ENCODE data around the gene DPEP2. TPM values are rescaled to one million over a fixed set of nuclear protein-coding genes. Genes with fewer than 3 reads are reported as not detected.
"Not testable (repeated sequence)": the region's sequence is repeated elsewhere in the genome, so short reads cannot be mapped to it uniquely, and the experiment has no call there.

Gene DPEP2
- total RNA-seq, 3 donors from 2014 or later, result 1.3 to 7.7 (median 2.5) TPM

DNA sequence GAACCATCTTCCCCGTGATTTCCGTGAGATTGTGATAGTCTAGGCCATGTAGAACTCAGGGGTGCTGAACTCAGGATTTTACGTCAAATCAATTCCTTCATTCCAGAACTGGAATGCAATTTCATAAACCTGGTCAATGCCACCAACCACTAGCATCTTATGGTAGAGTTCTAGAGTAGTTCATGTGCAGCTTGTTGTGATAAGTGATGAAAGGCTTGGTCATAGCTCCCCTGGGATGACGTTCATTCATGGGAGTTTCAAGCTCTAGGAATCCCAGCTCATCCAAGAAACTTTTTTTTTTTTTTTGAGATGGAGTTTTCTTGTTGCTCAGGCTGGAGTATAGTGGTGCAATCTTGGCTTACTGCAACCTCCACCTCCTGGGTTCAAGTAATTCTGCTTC is 3.7 kb upstream of the DPEP2 start:
- H3K4me3 ChIP-seq, result no peak overlapping the region
- no peaks in the 10 kb centered on the region for H3K36me3 ChIP-seq
- TF ChIP-seq, protein P1, sequence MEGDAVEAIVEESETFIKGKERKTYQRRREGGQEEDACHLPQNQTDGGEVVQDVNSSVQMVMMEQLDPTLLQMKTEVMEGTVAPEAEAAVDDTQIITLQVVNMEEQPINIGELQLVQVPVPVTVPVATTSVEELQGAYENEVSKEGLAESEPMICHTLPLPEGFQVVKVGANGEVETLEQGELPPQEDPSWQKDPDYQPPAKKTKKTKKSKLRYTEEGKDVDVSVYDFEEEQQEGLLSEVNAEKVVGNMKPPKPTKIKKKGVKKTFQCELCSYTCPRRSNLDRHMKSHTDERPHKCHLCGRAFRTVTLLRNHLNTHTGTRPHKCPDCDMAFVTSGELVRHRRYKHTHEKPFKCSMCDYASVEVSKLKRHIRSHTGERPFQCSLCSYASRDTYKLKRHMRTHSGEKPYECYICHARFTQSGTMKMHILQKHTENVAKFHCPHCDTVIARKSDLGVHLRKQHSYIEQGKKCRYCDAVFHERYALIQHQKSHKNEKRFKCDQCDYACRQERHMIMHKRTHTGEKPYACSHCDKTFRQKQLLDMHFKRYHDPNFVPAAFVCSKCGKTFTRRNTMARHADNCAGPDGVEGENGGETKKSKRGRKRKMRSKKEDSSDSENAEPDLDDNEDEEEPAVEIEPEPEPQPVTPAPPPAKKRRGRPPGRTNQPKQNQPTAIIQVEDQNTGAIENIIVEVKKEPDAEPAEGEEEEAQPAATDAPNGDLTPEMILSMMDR (IDR thresholded peaks at IDR 0.05), result no peak
- TF ChIP-seq POLR2A (IDR thresholded peaks at IDR 0.05) (no peak), POLR2AphosphoS5 (IDR thresholded peaks at IDR 0.05) (no peak)
- intact Hi-C loops (cut with DNase I; ENCODE audit: low total_unique reads), result no loop called here
- no peaks in the 10 kb centered on the region for H3K9me3 ChIP-seq
- H3K4me1 ChIP-seq, result no peaks in the 10 kb centered on the region
- no peak for DNase-seq (ENCODE audit: low spot score in 2 of 2)
- H3K27me3 ChIP-seq, result no peaks in the 10 kb centered on the region
- H3K27ac ChIP-seq, result no peak overlapping the region

DNA sequence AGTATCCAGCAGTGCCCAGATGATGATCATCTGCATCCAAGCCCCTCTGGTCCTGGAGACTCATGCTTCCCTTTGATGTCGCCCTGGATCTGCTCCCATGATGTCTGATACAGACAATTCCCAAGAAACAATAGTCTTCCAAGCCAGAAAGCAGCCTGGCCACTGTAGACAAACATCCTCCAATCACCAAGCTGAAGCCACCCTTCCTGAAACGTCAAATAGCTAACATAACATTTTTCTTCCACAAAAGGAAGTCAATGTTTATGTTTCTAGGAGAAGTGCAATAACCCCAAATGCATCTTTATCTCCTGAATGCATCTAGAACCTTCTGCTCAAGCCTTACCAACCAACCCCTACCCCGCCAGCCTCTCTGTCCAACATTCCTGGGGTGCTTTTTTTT is 1.2 kb upstream of the DPEP2 start:
- Histone ChIP-seq H3K27me3 (no peaks in the 10 kb centered on the region), H3K36me3 (no peaks in the 10 kb centered on the region), H3K9me3 (no peaks in the 10 kb centered on the region), H3K4me3 (no peak overlapping the region), H3K4me1 (no peaks in the 10 kb centered on the region), H3K27ac (peak overlapping the region in 1 of 2 donors; percentile 7)
- DNase-seq (ENCODE audit: low spot score in 2 of 2), result no peak
- TF ChIP-seq, protein P1 (IDR thresholded peaks at IDR 0.05), result no peak
- TF ChIP-seq POLR2AphosphoS5 (IDR thresholded peaks at IDR 0.05) (no peak), POLR2A (IDR thresholded peaks at IDR 0.05) (no peak)
- intact Hi-C loops (cut with DNase I; ENCODE audit: low total_unique reads), result no loop called here

DNA sequence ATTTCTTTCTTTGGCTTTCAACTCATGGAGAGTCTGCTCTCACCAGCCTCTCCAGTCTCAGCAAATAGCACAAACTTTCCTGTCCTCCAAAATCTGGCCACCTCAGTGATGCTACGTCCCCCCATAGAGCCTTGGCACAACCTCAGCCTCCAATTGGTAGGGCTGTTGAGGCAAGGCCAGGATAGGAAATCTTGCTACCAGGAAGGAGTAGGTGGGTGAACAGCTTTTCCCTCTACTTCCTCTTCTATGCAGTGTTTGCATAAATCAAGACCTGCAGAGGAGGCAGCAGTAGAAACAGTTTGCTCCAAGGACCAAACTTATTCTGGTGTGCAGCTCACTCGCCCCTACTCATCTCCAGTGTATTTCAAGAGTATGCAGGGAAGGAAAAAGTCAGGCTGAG is 701 bp upstream of the DPEP2 start:
- Histone ChIP-seq H3K9me3 (no peaks in the 10 kb centered on the region), H3K4me3 (no peak overlapping the region), H3K27me3 (no peaks in the 10 kb centered on the region), H3K27ac (peak overlapping the region in 1 of 2 donors; percentile 7), H3K4me1 (no peaks in the 10 kb centered on the region), H3K36me3 (no peaks in the 10 kb centered on the region)
- DNase-seq (ENCODE audit: low spot score in 2 of 2), result no peak
- intact Hi-C loops (cut with DNase I; ENCODE audit: low total_unique reads), result no loop called here
- TF ChIP-seq POLR2A (IDR thresholded peaks at IDR 0.05), result no peak
- TF ChIP-seq POLR2AphosphoS5 (IDR thresholded peaks at IDR 0.05), result no peak
- TF ChIP-seq, protein P1 (IDR thresholded peaks at IDR 0.05), result no peak

DNA sequence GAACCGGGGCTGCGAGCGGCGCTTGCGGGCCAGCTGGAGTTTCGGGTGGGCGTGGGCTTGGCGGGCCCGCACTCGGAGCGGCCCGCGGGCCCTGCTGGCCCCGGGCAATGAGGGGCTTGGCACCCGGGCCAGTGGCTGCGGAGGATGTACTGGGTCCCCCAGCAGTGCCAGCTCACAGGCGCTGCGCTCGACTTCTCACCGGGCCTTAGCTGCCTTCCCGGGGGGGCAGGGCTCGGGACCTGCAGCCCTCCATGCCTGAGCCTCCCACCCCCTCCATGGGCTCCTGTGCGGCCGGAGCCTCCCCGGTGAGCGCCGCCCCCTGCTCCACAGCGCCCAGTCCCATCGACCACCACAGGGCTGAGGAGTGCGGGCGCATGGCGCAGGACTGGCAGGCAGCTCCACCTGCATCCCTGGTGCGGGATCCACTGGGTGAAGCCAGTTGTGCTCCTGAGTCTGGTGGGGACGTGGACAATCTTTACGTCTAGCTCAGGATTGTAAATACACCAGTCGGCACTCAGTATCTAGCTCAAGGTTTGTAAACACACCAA is 979 bp downstream of the DPEP2 start:
- H3K27ac ChIP-seq; H3K27me3 ChIP-seq; H3K4me3 ChIP-seq; H3K4me1 ChIP-seq; H3K9me3 ChIP-seq; DNase-seq (ENCODE audit: low spot score in 2 of 2); H3K36me3 ChIP-seq; intact Hi-C loops (cut with DNase I; ENCODE audit: low total_unique reads): not testable (repeated sequence)

DNA sequence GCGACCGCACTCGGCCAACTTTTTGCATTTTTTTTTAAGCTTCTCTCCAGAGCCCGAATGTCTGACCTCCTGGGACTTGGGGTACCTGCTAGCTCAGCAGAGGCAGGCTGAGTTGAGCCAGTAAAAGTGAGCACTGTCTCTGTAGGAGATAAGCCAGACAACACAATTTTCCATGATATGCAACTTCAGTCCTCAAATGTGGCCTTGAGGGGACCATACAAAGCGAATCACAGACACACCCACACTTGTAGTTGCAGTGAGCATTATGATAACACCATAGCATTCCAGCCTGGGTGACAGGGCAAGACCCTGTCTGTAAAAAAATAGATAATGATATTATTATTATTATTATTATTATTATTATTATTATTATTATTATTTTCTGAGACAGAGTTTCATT is 2.6 kb downstream of the DPEP2 start:
- no peaks in the 10 kb centered on the region for H3K4me1 ChIP-seq
- TF ChIP-seq, protein P1 (IDR thresholded peaks at IDR 0.05), result no peak
- TF ChIP-seq POLR2A (IDR thresholded peaks at IDR 0.05) (no peak), POLR2AphosphoS5 (IDR thresholded peaks at IDR 0.05) (no peak)
- no peak overlapping the region for H3K4me3 ChIP-seq
- H3K36me3 ChIP-seq, result no peaks in the 10 kb centered on the region
- H3K27me3 ChIP-seq, result no peaks in the 10 kb centered on the region
- no peak for DNase-seq (ENCODE audit: low spot score in 2 of 2)
- H3K9me3 ChIP-seq, result no peaks in the 10 kb centered on the region
- intact Hi-C loops (cut with DNase I; ENCODE audit: low total_unique reads), result no loop called here
- no peak overlapping the region for H3K27ac ChIP-seq

DNA sequence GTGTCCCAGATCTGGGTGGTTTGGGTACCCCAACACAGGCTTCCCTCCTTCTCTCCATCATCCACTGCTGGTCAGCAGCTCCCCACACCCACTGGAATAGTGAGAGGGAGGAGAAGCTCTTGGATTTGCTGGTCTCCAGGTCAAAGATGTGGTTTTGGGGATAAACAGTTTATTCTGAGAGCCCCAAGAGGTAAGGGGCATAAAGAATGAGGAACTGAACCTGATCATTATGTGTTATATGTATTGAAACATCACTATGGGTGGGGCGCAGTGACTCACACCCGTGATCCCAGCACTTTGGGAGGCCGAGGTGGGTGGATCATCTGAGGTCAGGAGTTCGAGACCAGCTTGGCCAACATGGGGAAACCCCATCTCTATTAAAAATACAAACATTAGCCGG is 3.9 kb downstream of the DPEP2 start:
- Histone ChIP-seq H3K27ac (no peak overlapping the region), H3K4me1 (no peaks in the 10 kb centered on the region), H3K9me3 (no peaks in the 10 kb centered on the region), H3K4me3 (no peak overlapping the region), H3K27me3 (no peaks in the 10 kb centered on the region), H3K36me3 (no peaks in the 10 kb centered on the region)
- DNase-seq (ENCODE audit: low spot score in 2 of 2), result no peak
- intact Hi-C loops (cut with DNase I; ENCODE audit: low total_unique reads), result no loop called here
- TF ChIP-seq, protein P1 (IDR thresholded peaks at IDR 0.05), result no peak
- TF ChIP-seq POLR2AphosphoS5 (IDR thresholded peaks at IDR 0.05) (no peak), POLR2A (IDR thresholded peaks at IDR 0.05) (no peak)

DNA sequence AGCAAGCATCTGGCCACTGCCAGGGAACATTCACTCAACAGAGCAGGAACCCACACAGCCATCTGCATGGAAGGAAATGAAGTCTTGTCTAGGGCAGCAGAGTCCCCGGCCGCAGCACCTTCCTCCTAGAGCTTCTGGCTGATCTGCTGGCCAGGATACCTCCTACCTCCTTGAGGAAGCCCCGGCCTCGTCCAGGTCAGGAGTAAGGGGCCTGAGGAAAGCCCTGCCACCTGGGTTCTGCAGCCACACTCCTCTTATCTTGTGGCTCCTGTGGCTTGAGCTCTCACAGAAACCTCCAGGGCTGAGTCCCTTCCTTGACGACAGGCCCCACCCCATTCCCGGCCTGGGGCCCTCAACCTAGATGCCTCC is 5.3 kb downstream of the DPEP2 start:
- DNase-seq (ENCODE audit: low spot score in 2 of 2); H3K27me3 ChIP-seq; H3K4me1 ChIP-seq; H3K4me3 ChIP-seq; H3K36me3 ChIP-seq; intact Hi-C loops (cut with DNase I; ENCODE audit: low total_unique reads); H3K9me3 ChIP-seq: not testable (repeated sequence)
- peak overlapping the region in 1 of 2 donors; percentile 32 for H3K27ac ChIP-seq

All from breast epithelium (tissue), 4 donors.